HG03378 (cell line): Measurements from ENCODE around the gene PDHX.
A peak's percentile ranks its signal among the peaks of the same experiment; 100 is the strongest.

Source experiments
- ATAC-seq: cut with Tn5 transposase; IDR thresholded peaks from one replicate; pipeline ENCODE4 v1.9.1; 2021; ENCODE audit warnings: mild to moderate bottlenecking, moderate library complexity; ENCODE audit not compliant: unreplicated experiment

The PDHX gene

GRCh38 chr11:35041070-35041554 lies 124.7 kb downstream of the PDHX start:
- ATAC-seq, result no peak

GRCh38 chr11:35042224-35042623 lies 125.8 kb downstream of the PDHX start:
- no peak for ATAC-seq

GRCh38 chr11:35042913-35043312 lies 126.5 kb downstream of the PDHX start:
- ATAC-seq, result no peak

- ATAC-seq, result no peak
Observed at GRCh38 chr11:35043936-35044335, 127.5 kb downstream of the PDHX start.

GRCh38 chr11:35045236-35045820 lies 128.9 kb downstream of the PDHX start:
- ATAC-seq, result peak; percentile 33
